Activated CD8-positive, alpha-beta memory T cell treated with anti-CD3 and anti-CD28 coated beads, Interleukin-2, amount 50 U/mL, for 24 hours (primary cell): ENCODE data around the gene ZMYND12.

Experiments
- DNase-seq: peaks from one replicate; pipeline ENCODE4 v3.0.0-alpha.2; 2020; ENCODE audit errors: extremely low read depth

The ZMYND12 gene

GRCh38 chr1:42439940-42440339 is 15.9 kb downstream of the ZMYND12 start:
- no peak for DNase-seq

- DNase-seq: no peak
Measured at GRCh38 chr1:42434340-42434739, 21.5 kb downstream of the ZMYND12 start.

GRCh38 chr1:42433369-42433768 is 22.5 kb downstream of the ZMYND12 start:
- no peak for DNase-seq

GRCh38 chr1:42432714-42433113 is 23.1 kb downstream of the ZMYND12 start:
- no peak for DNase-seq

GRCh38 chr1:42431514-42431913 is 24.3 kb downstream of the ZMYND12 start:
- DNase-seq: no peak

GRCh38 chr1:42430286-42431135 is 25.3 kb downstream of the ZMYND12 start:
- no peak for DNase-seq

GRCh38 chr1:42429603-42430002 is 26.2 kb downstream of the ZMYND12 start:
- DNase-seq: no peak

- DNase-seq: no peak
Measured at GRCh38 chr1:42427240-42427639, 28.6 kb downstream of the ZMYND12 start.

- no peak for DNase-seq
Measured at GRCh38 chr1:42424201-42424600, 31.6 kb downstream of the ZMYND12 start.

- DNase-seq: no peak
Measured at GRCh38 chr1:42423681-42424080, 32.1 kb downstream of the ZMYND12 start.

GRCh38 chr1:42422737-42423136 is 33.1 kb downstream of the ZMYND12 start:
- no peak for DNase-seq

GRCh38 chr1:42420911-42421585 is 34.8 kb downstream of the ZMYND12 start:
- DNase-seq: no peak

GRCh38 chr1:42420121-42420520 is 35.7 kb downstream of the ZMYND12 start:
- DNase-seq: no peak

GRCh38 chr1:42419126-42419821 is 36.5 kb downstream of the ZMYND12 start:
- DNase-seq: no peak

GRCh38 chr1:42418516-42418915 is 37.3 kb downstream of the ZMYND12 start:
- DNase-seq: no peak

GRCh38 chr1:42417166-42417565 is 38.7 kb downstream of the ZMYND12 start:
- no peak for DNase-seq

- DNase-seq: no peak
Measured at GRCh38 chr1:42414551-42415496, 41.0 kb downstream of the ZMYND12 start.

GRCh38 chr1:42403880-42404400 is 51.9 kb downstream of the ZMYND12 start:
- DNase-seq: no peak

GRCh38 chr1:42399315-42400100 is 56.3 kb downstream of the ZMYND12 start:
- no peak for DNase-seq
